Glomerular endothelial cell (primary cell): ENCODE results near the gene NEUROD4. TPM values are rescaled to one million over a fixed set of nuclear protein-coding genes. Genes with fewer than 3 reads are reported as not detected.
"Not testable (repeated sequence)": the region's sequence is repeated elsewhere in the genome, so short reads cannot be mapped to it uniquely, and the experiment has no call there.

Source experiments
- DNase-seq: peaks from one replicate; pipeline ENCODE4 v3.0.0-alpha.2; 2011; ENCODE audit warnings: low read depth, low spot score; ENCODE audit errors: extremely low read depth
- total RNA-seq: library from RNA; depleted of rRNA; stranded (reverse); fragments of >200 nt; gene quantifications from 2 replicates; pipeline ENCODE4 v1.2.3, GENCODE V29; 2015

Gene NEUROD4
- not detected in 2 replicates for total RNA-seq

GRCh38 chr12:55019784-55020183 lies at the start of gene NEUROD4:
Gene NEUROD4, plus strand, starts transcription at chr12:55019974. Its CDS starts 6,466 bp downstream, at chr12:55026440.
- no peak for DNase-seq

GRCh38 chr12:54970741-54971140 lies 49.0 kb upstream of the NEUROD4 start:
- no peak for DNase-seq

GRCh38 chr12:54973556-54973955 lies 46.2 kb upstream of the NEUROD4 start:
- DNase-seq = no peak

- DNase-seq = no peak
Observed at GRCh38 chr12:54974279-54974678, 45.5 kb upstream of the NEUROD4 start.

- no peak for DNase-seq
Observed at GRCh38 chr12:54975272-54975671, 44.5 kb upstream of the NEUROD4 start.

- DNase-seq = no peak
Observed at GRCh38 chr12:54975875-54976274, 43.9 kb upstream of the NEUROD4 start.

GRCh38 chr12:54977155-54977554 lies 42.6 kb upstream of the NEUROD4 start:
- DNase-seq = no peak

GRCh38 chr12:54977857-54978256 lies 41.9 kb upstream of the NEUROD4 start:
- no peak for DNase-seq

GRCh38 chr12:54980341-54980740 lies 39.4 kb upstream of the NEUROD4 start:
- DNase-seq = no peak

GRCh38 chr12:54981796-54982195 lies 38.0 kb upstream of the NEUROD4 start:
- DNase-seq = no peak

- no peak for DNase-seq
Observed at GRCh38 chr12:54983536-54984101, 36.2 kb upstream of the NEUROD4 start.

GRCh38 chr12:54984658-54985376 lies 35.0 kb upstream of the NEUROD4 start, which contains the start of gene TESPA1:
Gene TESPA1, minus strand, starts transcription at chr12:54984762. Its CDS starts 10,200 bp downstream, at chr12:54974562.
- no peak for DNase-seq

- DNase-seq = not testable (repeated sequence)
Observed at GRCh38 chr12:54986773-54987172, 33.0 kb upstream of the NEUROD4 start.

GRCh38 chr12:54987611-54988231 lies 32.1 kb upstream of the NEUROD4 start:
- DNase-seq = no peak

GRCh38 chr12:54988402-54989054 lies 31.2 kb upstream of the NEUROD4 start:
- no peak for DNase-seq

GRCh38 chr12:54989829-54990228 lies 29.9 kb upstream of the NEUROD4 start:
- no peak for DNase-seq

- DNase-seq = no peak
Observed at GRCh38 chr12:54991161-54991990, 28.4 kb upstream of the NEUROD4 start.

GRCh38 chr12:54991991-54992375 lies 27.8 kb upstream of the NEUROD4 start:
- no peak for DNase-seq

GRCh38 chr12:54993181-54993835 lies 26.5 kb upstream of the NEUROD4 start:
- DNase-seq = peak; percentile 42

GRCh38 chr12:54996205-54996604 lies 23.6 kb upstream of the NEUROD4 start:
- no peak for DNase-seq
